PFSK-1 (cell line): ENCODE results near the gene GALNT10.

Experiments used
- FOXP2 ChIP-seq: optimal IDR thresholded peaks from 2 replicates; pipeline ENCODE3; 2011; ENCODE audit warnings: borderline replicate concordance, control low read depth, inconsistent platforms; ENCODE audit not compliant: insufficient read depth; ENCODE audit errors: extremely low read length, extremely low read depth
- POLR2AphosphoS5 ChIP-seq: IDR thresholded peaks from 2 replicates; pipeline ENCODE4 v1.6.1; 2012; ENCODE audit warnings: low read depth, mild to moderate bottlenecking, control low read depth, low read length, moderate library complexity
- REST ChIP-seq, 2 experiments: IDR thresholded peaks; 2 replicates each; pipeline versions ENCODE4 v1.6.1 to v1.8.0; 2011 to 2012; ENCODE audit warnings: low read depth in 2 of 2, low read length in 2 of 2, control low read depth in 1 of 2, inconsistent platforms in 1 of 2, mild to moderate bottlenecking in 1 of 2, moderate library complexity in 1 of 2; ENCODE audit not compliant: insufficient read depth in 1 of 2
- SIN3A ChIP-seq: IDR thresholded peaks from 2 replicates; pipeline ENCODE4 v1.6.1; 2012; ENCODE audit warnings: mild to moderate bottlenecking, low read length, moderate library complexity, borderline replicate concordance; ENCODE audit not compliant: insufficient read depth
- TAF1 ChIP-seq: IDR thresholded peaks from 2 replicates; pipeline ENCODE4 v1.6.1; 2012; ENCODE audit warnings: low read length, control low read depth, borderline replicate concordance; ENCODE audit not compliant: insufficient read depth

The GALNT10 gene

GRCh38 chr5:154241021-154241420, 50.5 kb downstream of the GALNT10 start:
- no peak for TF ChIP-seq POLR2AphosphoS5
- no peak for TF ChIP-seq TAF1
- no peak for TF ChIP-seq SIN3A
- no peak for TF ChIP-seq FOXP2
- no peak for TF ChIP-seq REST (IDR thresholded peaks at IDR 0.05; ENCODE audit: insufficient read depth in 1 of 2, low read depth in 2 of 2, low read length in 2 of 2)

- no peak for TF ChIP-seq POLR2AphosphoS5
- TF ChIP-seq REST (IDR thresholded peaks at IDR 0.05; ENCODE audit: insufficient read depth in 1 of 2, low read depth in 2 of 2, low read length in 2 of 2) = no peak
- no peak for TF ChIP-seq FOXP2
- no peak for TF ChIP-seq TAF1
Observed at GRCh38 chr5:154242442-154242841, 51.9 kb downstream of the GALNT10 start.

GRCh38 chr5:154242964-154243376, 52.4 kb downstream of the GALNT10 start:
- TF ChIP-seq REST (IDR thresholded peaks at IDR 0.05; ENCODE audit: insufficient read depth in 1 of 2, low read depth in 2 of 2, low read length in 2 of 2) (no peak), TAF1 (no peak), FOXP2 (no peak), SIN3A (no peak), POLR2AphosphoS5 (no peak)

GRCh38 chr5:154243736-154244135, 53.2 kb downstream of the GALNT10 start:
- TF ChIP-seq FOXP2 = no peak
- TF ChIP-seq TAF1 = no peak
- no peak for TF ChIP-seq SIN3A
- TF ChIP-seq REST (IDR thresholded peaks at IDR 0.05; ENCODE audit: insufficient read depth in 1 of 2, low read depth in 2 of 2, low read length in 2 of 2) = no peak
- TF ChIP-seq POLR2AphosphoS5 = no peak

- TF ChIP-seq REST (IDR thresholded peaks at IDR 0.05; ENCODE audit: insufficient read depth in 1 of 2, low read depth in 2 of 2, low read length in 2 of 2) (no peak), SIN3A (no peak), TAF1 (no peak), FOXP2 (no peak), POLR2AphosphoS5 (no peak)
Observed at GRCh38 chr5:154244476-154244875, 53.9 kb downstream of the GALNT10 start.
